HG03280 (cell line): ENCODE measurements around the gene TST.

Experiments used
- ATAC-seq: cut with Tn5 transposase; IDR thresholded peaks from one replicate; pipeline ENCODE4 v1.9.1; 2021; ENCODE audit warnings: mild to moderate bottlenecking, moderate library complexity; ENCODE audit not compliant: unreplicated experiment

The TST gene

GRCh38 chr22:37054056-37054395 is 34.8 kb upstream of the TST start:
- no peak for ATAC-seq

GRCh38 chr22:37053310-37054055 is 34.2 kb upstream of the TST start:
- no peak for ATAC-seq

GRCh38 chr22:37052386-37053309 is 33.4 kb upstream of the TST start:
- no peak for ATAC-seq

- ATAC-seq: peak; percentile 83
These were observed 32.4 kb upstream of the TST start, which contains the start of gene KCTD17 for GRCh38 chr22:37051391-37052385. Gene KCTD17, plus strand, starts transcription at chr22:37051742. Its CDS starts 19 bp downstream, at chr22:37051761.

- no peak for ATAC-seq
These were observed 31.7 kb upstream of the TST start for GRCh38 chr22:37050913-37051312.

- no peak for ATAC-seq
These were observed 30.0 kb upstream of the TST start for GRCh38 chr22:37049224-37049623.

GRCh38 chr22:37048133-37048532 is 28.9 kb upstream of the TST start:
- no peak for ATAC-seq

- ATAC-seq: no peak
These were observed 27.8 kb upstream of the TST start for GRCh38 chr22:37047006-37047405.

GRCh38 chr22:37046589-37046988 is 27.3 kb upstream of the TST start:
- no peak for ATAC-seq

GRCh38 chr22:37045958-37046357 is 26.7 kb upstream of the TST start:
- ATAC-seq: no peak

GRCh38 chr22:37044634-37045625 is 25.7 kb upstream of the TST start:
- ATAC-seq: no peak

- peak; percentile 60 for ATAC-seq
These were observed 24.7 kb upstream of the TST start for GRCh38 chr22:37043828-37044538.

- ATAC-seq: no peak
These were observed 24.1 kb upstream of the TST start for GRCh38 chr22:37043209-37043827.

- ATAC-seq: no peak
These were observed 20.2 kb upstream of the TST start for GRCh38 chr22:37039466-37039865.

GRCh38 chr22:37037669-37038068 is 18.4 kb upstream of the TST start:
- ATAC-seq: no peak

GRCh38 chr22:37036655-37037377 is 17.6 kb upstream of the TST start:
- ATAC-seq: no peak

GRCh38 chr22:37033605-37034430 is 14.6 kb upstream of the TST start:
- no peak for ATAC-seq
